OCI-LY3 (cell line): ENCODE data around the gene F2RL2.

Experiments used
- H2AFZ ChIP-seq: fragments of 200-600, 300-600 bp; shearing (Covaris generic); 2 replicates; pipeline ENCODE4 v1.6.0; 2014; ENCODE audit warnings: antibody characterized with exemption, low read depth, low read length
- H3K27ac ChIP-seq: fragments of 200-600, 300-600 bp; sonication (generic); 2 replicates; pipeline ENCODE4 v1.5.1; 2014; ENCODE audit warnings: mild to moderate bottlenecking, low read length, moderate library complexity, mixed read lengths
- H3K27me3 ChIP-seq: fragments of 200-600, 300-600 bp; sonication (generic); 2 replicates; pipeline ENCODE4 v1.6.1; 2014; ENCODE audit warnings: low read depth, low read length, mixed read lengths
- H3K36me3 ChIP-seq: fragments of 200-600, 300-600 bp; sonication (generic); replicated peaks from 2 replicates; pipeline ENCODE3; 2014; ENCODE audit warnings: low read depth, low read length, mixed read lengths
- H3K4me1 ChIP-seq: fragments of 300-600, 200-600 bp; sonication (generic); 2 replicates; pipeline ENCODE4 v1.6.1; 2014; ENCODE audit warnings: low read length, mixed read lengths
- H3K4me2 ChIP-seq: fragments of 200-600, 300-600 bp; sonication (generic); 2 replicates; pipeline ENCODE4 v1.6.1; 2014; ENCODE audit warnings: low read length, mixed read lengths
- H3K4me3 ChIP-seq: fragments of 300-600, 200-600 bp; sonication (generic); 2 replicates; pipeline ENCODE4 v1.5.1; 2014; ENCODE audit warnings: antibody characterized with exemption, mild to moderate bottlenecking, low read length, moderate library complexity
- H3K79me2 ChIP-seq: fragments of 300-600, 200-600 bp; shearing (Covaris generic); 2 replicates; pipeline ENCODE4 v1.6.1; 2014; ENCODE audit warnings: mild to moderate bottlenecking, low read length, mixed read lengths
- H3K9ac ChIP-seq: fragments of 300-600, 200-600 bp; shearing (Covaris generic); 2 replicates; pipeline ENCODE4 v1.6.0; 2014; ENCODE audit warnings: mild to moderate bottlenecking, low read length, moderate library complexity
- H3K9me3 ChIP-seq: fragments of 200-600, 300-600 bp; shearing (Covaris generic); 2 replicates; pipeline ENCODE4 v1.6.1; 2014; ENCODE audit warnings: low read length, mixed read lengths; ENCODE audit not compliant: insufficient read depth
- H4K20me1 ChIP-seq: fragments of 200-600, 300-600 bp; sonication (generic); 2 replicates; pipeline ENCODE4 v1.6.1; 2016; ENCODE audit warnings: low read length, mixed read lengths; ENCODE audit not compliant: insufficient read depth
- CTCF ChIP-seq: fragments of 200-600, 300-600 bp; sonication (generic); IDR thresholded peaks from 2 replicates; pipeline ENCODE4 v1.5.1; 2014; ENCODE audit warnings: antibody characterized with exemption, low read length, low read depth
- EZH2phosphoT487 ChIP-seq: fragments of 200-600 bp; shearing (Covaris generic); IDR thresholded peaks from 2 replicates; pipeline ENCODE4 v1.6.1; 2018; ENCODE audit warnings: antibody characterized with exemption, mixed run types, low read depth

Gene F2RL2

GRCh38 chr5:76576450-76576849 lies 46.8 kb downstream of the F2RL2 start:
- Histone ChIP-seq H3K27ac (no peak overlapping the region), H2AFZ (no peak overlapping the region), H3K36me3 (no peaks in the 10 kb centered on the region), H3K9ac (no peak overlapping the region), H3K79me2 (no peaks in the 10 kb centered on the region), H3K4me1 (peaks cover 3% of the 10 kb centered on the region), H3K9me3 (no peaks in the 10 kb centered on the region), H3K4me3 (no peak overlapping the region), H4K20me1 (no peaks in the 10 kb centered on the region), H3K27me3 (no peaks in the 10 kb centered on the region), H3K4me2 (no peak overlapping the region)
- TF ChIP-seq EZH2phosphoT487 = no peak
- TF ChIP-seq CTCF = no peak

- H3K27ac ChIP-seq = no peak overlapping the region
- no peak overlapping the region for H3K4me2 ChIP-seq
- H3K4me1 ChIP-seq = no peaks in the 10 kb centered on the region
- no peak overlapping the region for H3K9ac ChIP-seq
- no peaks in the 10 kb centered on the region for H3K36me3 ChIP-seq
- H3K79me2 ChIP-seq = no peaks in the 10 kb centered on the region
- no peaks in the 10 kb centered on the region for H4K20me1 ChIP-seq
- no peak overlapping the region for H3K4me3 ChIP-seq
- H3K9me3 ChIP-seq = no peaks in the 10 kb centered on the region
- TF ChIP-seq CTCF = no peak
- TF ChIP-seq EZH2phosphoT487 = no peak
- H2AFZ ChIP-seq = no peak overlapping the region
- H3K27me3 ChIP-seq = no peaks in the 10 kb centered on the region
These were observed 51.6 kb downstream of the F2RL2 start for GRCh38 chr5:76571559-76571958.

GRCh38 chr5:76570153-76570552 lies 53.0 kb downstream of the F2RL2 start:
- H3K9ac ChIP-seq = no peak overlapping the region
- no peaks in the 10 kb centered on the region for H4K20me1 ChIP-seq
- no peak overlapping the region for H3K4me3 ChIP-seq
- no peaks in the 10 kb centered on the region for H3K9me3 ChIP-seq
- no peak overlapping the region for H3K27ac ChIP-seq
- H3K27me3 ChIP-seq = no peaks in the 10 kb centered on the region
- no peaks in the 10 kb centered on the region for H3K4me1 ChIP-seq
- no peaks in the 10 kb centered on the region for H3K36me3 ChIP-seq
- TF ChIP-seq EZH2phosphoT487 (no peak), CTCF (no peak)
- H2AFZ ChIP-seq = no peak overlapping the region
- H3K79me2 ChIP-seq = no peaks in the 10 kb centered on the region
- no peak overlapping the region for H3K4me2 ChIP-seq
